Stimulated activated CD4-positive, alpha-beta T cell treated with anti-CD3 and anti-CD28 coated beads, Interleukin-15, amount 100 ng/mL, for 48 hours (primary cell): Measurements from ENCODE around the gene DENR.
"Not testable (repeated sequence)": the region's sequence is repeated elsewhere in the genome, so short reads cannot be mapped to it uniquely, and the experiment has no call there.

ENCODE experiments used
- DNase-seq, 2 donors: peaks; one replicate each; pipeline ENCODE4 v3.0.0-alpha.2; 2020; ENCODE audit warnings: low read depth in 2 of 2

DENR gene

DNA sequence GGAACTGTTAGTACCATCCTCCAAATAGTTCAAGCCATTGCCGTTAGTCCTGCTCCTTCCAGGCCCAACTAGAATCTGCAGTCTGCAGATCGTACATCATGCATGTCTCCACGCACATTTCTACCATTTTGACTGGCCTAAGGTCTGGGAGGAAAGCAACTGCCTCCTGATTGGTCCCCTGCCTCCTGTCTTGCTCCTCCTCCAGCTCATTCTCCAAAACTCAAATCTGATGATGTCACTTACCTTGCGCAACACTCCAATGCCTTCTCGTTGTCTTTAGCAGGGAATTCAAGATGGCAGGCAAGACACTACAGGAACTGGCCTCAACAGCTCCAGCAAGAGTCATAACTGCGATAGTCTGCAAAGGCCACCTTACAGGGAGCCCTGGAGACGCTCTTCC lies 12.3 kb upstream of the DENR start:
- no peak for DNase-seq

DNA sequence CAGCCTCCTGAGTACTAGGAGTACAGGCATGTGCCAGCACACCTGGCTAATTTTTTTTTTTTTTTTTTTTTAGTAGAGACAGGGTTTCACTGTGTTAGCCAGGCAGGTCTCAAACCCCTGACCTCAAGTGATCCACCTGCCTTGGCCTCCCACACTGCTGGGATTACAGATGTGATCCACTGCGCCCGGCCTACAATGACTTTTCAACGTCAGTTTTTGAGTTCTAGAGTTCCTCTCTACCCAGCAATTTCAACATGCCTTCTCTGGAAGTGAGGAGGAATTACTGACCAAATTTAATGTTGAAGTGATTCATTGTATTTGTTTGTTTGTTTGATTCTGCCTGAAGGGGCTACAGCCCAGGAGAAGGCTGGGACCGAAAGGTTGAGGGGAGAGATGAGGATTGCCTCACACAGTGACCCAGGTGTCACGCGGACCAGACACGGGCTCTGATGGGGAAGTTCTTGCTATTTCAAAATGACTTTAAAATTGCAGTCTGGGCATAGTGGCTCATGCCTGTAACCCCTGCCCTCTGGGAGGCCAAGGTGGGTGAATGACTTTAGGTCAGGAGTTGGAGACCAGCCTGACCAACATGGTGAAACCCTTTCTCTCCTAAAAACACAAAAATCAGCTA lies 8.6 kb upstream of the DENR start:
- DNase-seq = no peak

GRCh38 chr12:122747224-122748135 lies 5.1 kb upstream of the DENR start:
- DNase-seq = no peak

- no peak for DNase-seq
These were observed 2.9 kb upstream of the DENR start for GRCh38 chr12:122749569-122750332.

DNA sequence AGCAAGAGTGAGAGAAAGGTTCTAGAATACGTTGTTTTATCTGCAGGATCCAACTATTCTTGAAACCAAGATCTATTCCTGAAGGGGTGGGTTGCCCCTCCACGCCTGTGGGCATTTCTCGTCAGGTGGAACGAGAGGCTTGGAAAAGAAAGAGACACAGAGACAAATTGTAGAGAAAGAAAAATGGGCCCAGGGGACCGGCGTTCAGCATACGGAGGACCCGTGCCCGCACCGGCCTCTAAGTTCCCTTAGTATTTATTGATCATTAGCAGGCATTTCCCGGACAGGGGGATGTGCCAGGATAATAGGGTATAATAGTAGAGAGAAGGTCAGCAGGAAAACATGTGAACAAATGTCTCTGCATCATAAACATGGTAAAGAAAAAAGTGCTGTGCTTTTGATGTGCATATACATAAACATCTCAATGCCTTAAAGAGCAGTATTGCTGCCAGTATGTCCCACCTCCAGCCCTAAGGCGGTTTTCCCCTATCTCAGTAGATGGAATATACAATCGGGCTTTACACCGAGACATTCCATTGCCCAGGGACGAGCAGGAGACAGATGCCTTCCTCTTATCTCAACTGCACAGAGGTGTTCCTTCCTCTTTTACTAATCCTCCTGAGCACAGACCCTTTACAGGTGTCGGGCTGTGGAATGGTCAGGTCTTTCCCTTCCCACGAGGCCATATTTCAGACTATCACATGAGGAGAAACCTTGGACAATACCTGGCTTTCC lies 1.7 kb upstream of the DENR start:
- DNase-seq = not testable (repeated sequence)

- DNase-seq = no peak
These were observed 661 bp downstream of the DENR start for GRCh38 chr12:122753319-122753650.

- DNase-seq = no peak
These were observed 2.2 kb downstream of the DENR start for GRCh38 chr12:122754790-122755189.

DNA sequence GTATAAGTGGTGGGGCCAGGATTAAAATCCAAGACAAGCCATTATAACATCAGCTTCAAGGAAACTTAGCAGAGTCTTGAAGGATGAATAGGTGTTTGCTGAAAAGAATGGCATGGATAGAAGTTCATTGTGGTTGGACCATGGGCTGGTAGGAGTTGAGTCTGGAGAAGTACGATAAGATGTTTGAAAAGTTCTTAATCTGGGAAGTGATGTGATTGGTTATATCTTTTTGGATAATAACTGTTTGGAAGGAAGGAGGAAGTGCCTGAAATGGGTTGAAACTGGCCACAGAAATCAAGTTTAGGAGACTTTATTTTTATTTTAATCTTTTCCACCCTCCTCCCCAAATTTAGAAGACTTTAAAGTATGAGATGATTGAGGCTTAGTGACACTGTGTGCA lies 4.9 kb downstream of the DENR start:
- no peak for DNase-seq

DNA sequence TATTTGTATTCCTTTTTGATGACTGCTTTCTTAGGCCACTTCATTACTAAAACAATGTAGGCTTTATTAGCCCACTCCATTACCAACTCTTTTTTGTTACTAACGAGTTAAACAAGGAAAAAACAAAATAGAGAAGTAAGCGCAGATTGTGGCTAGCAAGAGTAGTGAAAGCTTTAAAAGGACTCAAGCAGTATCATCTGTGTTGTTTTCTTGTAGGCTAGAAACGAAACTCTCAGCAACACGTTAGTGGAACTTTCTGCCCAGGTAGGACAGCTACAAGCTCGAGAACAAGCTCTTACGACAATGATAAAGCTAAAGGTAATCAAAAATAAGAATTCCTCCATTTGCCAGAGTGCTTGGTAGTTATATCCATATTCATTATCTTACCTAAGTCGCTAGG lies 32.9 kb downstream of the DENR start:
- no peak for DNase-seq

DNA sequence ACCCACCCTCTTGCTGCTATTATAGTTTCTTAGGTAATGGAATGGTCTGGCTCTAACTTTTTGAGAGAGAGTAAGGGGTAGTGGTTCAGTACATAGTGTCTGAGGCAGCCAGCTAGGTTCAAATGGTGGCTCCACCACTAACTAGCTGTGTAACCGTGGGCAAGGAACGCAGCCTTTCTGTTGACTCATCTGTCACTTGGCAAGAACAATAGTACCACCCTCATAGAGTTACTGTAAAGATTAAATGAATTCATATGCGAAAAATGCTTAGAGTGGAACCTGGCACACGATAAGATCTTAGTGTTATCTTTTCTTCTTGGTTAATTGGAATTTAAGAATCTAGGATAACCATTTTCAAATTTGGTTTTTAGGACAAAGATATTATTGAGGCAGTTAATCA lies 35.8 kb downstream of the DENR start:
- DNase-seq = no peak

DNA sequence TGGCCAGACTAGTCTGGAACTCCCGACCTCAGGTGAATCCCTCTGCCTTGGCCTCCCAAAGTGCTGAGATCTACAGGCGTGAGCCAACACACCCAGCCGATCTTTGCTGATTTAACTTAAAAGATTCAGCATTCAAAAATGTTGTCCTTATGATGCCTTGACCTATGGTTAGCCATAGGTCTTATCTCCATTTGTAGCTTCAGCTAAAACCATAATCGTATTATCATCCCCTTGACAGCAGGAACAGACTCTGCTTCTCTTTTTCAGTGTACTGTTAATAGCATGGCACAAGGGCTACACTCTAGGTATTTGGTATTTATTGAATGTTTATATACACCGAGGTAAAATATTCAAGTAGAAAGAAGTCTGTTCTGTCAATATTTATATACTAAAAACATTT lies 37.0 kb downstream of the DENR start:
- no peak for DNase-seq

DNA sequence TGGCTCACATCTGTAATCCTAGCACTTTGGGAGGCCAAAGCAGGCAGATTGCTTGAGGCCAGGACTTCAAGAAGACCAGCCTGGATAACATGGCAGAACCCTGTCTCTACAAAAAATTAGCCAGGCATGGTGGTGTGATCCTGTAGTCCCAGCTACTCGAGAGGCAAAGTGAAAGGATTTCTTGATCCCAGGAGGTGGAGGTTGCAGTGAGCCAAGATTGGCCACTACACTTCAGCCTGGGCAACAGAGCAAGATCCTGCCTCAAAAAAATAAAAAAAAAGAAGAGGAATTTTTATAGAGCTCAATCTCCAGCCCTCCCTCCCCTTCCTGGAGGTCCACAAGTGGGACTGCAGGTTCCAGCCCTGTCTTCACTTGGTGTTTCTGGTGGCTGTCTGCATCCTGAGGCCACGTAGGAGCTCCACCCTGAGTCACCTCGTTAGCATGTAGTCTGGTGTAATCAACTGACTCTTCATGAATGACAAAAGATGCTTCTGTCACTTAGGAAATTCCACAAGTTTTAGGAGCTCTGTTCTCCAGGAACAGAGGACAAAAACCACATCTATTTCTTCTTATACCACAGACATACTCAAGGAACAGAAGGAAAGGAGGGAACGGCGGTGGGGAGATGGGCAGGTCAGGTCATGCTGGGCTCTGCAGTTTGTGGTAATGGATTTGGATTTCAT lies 37.9 kb downstream of the DENR start:
- no peak for DNase-seq

GRCh38 chr12:122793685-122794106 lies 41.1 kb downstream of the DENR start:
- no peak for DNase-seq

DNA sequence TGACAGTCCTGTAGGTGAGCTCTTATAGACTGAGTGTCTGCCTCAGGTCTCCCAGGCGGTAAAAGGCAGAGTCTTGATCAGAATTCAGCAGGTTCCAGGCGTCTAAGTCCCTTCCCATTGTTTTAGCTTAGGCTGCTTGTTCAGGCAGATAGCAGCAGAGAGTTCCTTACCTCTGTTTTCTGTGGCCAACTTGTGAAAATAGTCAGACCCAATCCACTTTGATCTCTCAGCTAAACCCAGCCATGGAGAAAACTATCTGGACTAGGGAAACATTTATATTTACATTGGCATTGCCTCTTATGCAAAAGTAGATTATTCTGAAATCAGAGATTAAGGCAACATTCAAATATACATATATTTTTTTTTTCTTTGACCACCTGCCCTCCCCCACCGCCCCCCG lies 43.2 kb downstream of the DENR start:
- DNase-seq = no peak

DNA sequence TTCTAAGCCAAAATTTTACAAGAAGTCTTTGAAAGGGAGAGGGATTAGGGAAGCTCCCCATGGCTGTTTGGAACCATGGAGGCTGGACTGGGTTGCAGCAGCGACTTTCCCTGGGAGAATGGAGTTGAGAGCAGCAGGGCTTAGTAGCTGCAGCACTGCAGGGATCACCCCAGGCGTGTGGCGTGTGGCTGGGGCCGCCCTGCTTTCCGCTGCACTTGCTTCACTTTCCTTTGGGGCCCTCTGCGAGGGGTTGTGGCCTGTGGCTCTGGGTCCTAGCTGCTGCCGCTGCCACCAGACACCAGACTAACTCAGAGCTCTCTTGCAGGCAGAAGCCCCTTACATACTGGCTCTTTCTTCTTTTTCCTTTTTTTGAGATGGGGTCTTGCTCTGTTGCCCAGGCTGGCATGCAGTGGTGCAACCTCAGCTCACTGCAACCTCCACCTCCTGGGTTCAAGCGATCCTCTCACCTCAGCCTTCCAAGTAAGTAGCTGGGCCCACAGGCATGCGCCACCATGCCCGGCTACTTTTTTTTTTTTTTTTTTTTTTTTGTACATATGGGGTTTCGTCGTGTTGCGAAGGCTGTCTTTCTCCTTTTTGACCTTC lies 47.1 kb downstream of the DENR start:
- DNase-seq = no peak

DNA sequence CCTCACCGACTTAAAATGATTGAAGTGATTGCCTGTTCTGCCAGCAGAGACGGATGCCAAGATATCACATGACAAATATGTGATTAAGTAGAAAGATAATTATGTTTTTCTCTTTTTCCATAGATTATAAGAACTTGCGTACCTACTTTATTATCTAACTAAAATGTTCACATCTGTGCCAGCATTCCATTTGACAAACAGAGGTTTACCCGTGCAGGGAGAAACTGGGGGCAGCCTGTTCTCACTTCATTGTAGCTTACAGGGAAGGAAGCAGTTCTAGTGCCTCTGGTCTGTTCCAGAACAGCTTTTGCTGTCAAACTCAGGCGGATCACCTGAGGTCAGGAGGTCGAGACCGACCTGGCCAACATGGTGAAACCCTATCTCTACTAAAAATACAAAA lies 51.3 kb downstream of the DENR start:
- no peak for DNase-seq

DNA sequence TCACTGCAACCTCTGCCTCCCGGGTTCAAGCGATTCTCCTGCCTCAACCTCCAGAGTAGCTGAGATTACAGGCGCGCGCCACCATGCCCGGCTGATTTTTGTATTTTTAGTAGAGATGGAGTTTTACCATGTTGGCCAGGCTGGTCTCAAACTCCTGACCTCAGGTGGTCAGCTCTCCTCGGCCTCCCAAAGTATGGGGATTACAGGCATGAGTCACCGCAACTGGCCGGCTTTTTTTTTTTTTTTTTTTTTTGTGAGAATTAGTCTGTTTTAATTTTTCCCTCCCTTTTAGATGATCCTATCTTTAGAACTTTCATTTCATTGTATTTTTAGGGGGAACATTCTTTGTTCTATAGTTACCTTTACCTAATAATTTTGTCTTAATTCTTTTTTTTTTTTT lies 52.3 kb downstream of the DENR start:
- DNase-seq = not testable (repeated sequence)

DNA sequence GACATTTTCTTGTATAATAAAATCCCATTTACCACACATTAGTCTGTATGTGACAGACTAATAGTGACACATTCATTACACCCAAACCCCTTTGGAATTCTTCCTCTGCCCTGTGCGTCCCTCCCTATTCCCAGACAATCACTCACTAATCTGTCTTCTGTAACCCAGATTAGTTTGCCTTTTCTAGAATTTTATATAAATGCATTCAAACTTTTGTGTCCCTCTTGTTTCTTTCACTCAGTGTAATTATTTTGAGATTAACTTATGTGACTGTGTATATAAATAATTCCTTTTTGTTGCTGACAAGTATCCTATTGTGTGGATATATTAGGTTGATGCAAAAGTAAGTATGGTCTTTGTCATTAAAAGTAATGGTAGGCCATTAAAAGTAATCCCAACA lies 55.0 kb downstream of the DENR start:
- no peak for DNase-seq

- no peak for DNase-seq
These were observed 59.2 kb downstream of the DENR start for GRCh38 chr12:122811777-122812176.

- no peak for DNase-seq
These were observed 60.7 kb downstream of the DENR start for GRCh38 chr12:122813310-122813713.

- DNase-seq = no peak
These were observed 66.7 kb downstream of the DENR start for GRCh38 chr12:122819209-122819785.
